HK-2 (cell line): ENCODE results near the gene UTY.
"Not testable (repeated sequence)": the region's sequence is repeated elsewhere in the genome, so short reads cannot be mapped to it uniquely, and the experiment has no call there.

Experiments used
- DNase-seq: peaks from one replicate; pipeline ENCODE4 v3.0.0-alpha.2; 2018; ENCODE audit not compliant: unreplicated experiment

UTY gene

DNA sequence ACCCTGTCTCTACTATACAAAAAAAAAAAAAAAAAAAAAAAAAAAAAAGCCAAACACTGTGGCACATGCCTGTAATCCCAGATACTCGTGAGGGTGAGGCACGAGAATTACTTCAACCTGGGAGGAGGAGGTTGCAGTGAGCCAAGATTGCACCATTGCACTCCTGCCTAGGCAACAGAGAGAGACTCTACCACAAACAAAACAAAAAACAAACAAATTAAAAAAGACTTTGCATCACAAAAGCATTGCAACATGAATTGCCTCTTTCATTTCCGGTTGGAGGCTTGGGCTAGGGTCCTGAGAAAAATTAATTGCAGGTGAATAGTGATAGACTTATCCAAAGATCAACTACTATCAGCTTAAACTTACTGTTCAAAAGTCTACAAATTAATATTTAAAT lies 180.4 kb downstream of the UTY start:
- DNase-seq: no peak

DNA sequence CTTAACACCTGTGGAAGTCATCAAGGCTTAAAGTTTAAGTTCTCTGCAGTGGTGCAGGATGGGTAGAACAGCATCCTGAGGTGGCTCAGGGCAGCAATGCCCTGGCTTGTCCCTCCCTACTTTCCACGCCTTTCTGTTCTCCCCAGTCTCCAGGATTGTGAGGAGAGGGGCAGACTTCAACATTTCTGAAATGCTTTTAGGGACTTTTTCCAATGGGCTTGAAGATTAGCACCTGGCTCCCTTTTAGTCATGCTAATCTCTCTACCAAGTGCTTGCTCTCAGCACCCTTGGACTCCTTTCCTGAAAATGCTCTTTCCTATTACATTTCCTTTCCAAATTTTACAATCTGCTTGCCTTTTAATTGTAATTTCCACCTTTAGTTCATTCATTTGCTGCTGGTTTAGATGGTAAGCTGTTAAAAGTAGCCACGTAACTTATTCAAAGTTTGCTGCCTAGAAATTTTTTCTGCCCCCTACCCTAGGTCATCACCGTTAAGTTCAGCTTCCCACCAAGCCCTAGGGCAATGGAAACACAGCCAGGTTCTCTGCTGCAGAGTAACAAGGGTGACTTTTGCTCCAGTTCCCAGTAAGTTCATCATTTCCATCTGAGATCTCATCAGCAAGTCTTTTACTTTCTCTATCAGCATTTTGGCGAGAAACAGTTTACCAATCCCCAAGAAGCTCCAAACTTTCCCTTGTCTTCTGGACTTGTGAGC lies 183.5 kb downstream of the UTY start:
- no peak for DNase-seq

DNA sequence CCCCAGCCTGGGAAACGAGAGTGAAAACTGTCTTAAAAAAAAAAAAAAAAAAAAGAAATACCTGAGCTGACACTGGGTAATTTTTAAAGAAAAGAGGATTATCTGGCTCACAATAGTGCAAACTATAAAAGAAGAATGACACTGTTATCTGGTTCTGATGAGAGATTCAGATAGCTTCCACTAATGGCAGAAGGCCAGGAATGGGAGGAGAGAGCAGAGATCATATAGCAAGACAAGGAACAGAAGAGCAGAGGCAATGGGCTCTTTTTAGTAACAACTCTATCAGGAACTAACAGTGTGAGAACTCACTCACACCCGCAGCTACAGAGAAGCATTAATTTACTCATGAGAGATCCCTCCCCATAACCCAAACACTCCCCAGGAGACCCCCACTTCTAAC lies 184.8 kb downstream of the UTY start:
- DNase-seq: no peak

DNA sequence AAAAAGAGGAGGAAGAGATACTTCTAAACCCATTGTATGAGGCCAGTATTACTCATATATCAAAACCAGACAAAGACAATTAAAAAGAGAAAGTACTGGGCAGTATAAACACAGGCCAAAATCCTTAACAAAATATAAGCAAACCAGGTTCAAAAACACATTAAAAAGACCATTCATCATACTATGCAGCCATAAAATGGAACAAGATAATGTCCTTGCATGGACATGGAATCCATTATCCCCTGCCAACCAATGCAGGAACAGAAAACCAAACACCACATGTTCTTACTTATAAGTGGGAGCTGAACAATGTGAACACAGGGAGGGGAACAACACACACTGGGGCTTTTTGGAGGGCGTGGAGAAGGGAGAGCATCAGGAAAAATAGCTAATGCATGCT lies 188.6 kb downstream of the UTY start:
- no peak for DNase-seq

DNA sequence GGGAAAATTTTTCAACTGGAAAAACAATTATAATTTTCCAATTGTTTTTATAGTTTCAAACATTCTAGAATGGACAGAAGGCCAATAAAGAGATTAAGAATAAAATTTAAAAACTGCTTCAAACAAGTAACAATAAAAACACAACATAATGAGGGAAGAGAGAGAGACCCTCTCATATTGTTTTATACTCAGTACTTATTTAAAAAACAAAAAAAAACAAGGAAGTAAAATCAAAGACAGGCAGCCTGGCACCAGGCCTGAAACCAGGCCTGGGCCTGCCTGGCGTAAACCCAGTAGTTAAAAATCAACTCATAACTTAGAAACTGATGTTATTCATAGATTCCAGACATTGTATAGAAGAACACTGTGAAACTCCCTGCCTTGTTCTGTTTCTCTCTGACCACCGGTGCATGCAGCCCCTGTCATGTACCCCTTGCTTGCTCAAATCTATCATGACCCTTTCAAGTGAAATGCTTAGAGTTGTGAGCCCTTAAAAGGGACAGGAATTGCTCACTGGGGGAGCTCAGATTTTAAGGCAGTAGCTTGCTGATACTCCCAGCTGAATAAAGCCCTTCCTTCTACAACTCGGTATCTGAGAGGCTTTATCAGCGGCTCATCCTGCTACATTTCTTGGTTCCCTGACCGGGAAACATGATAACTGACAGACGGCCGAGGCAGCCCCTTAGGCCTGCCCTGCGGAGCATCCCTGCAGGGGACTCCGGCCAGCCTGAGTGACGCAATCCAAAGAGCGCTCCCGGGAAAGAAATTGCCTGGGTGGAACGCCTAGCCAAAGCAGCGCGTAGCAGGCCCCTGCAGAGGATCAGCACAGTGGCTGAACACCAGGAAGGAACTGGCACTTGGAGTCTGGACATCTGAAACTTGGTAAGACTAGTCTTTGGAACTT lies 197.4 kb downstream of the UTY start:
- not testable (repeated sequence) for DNase-seq

DNA sequence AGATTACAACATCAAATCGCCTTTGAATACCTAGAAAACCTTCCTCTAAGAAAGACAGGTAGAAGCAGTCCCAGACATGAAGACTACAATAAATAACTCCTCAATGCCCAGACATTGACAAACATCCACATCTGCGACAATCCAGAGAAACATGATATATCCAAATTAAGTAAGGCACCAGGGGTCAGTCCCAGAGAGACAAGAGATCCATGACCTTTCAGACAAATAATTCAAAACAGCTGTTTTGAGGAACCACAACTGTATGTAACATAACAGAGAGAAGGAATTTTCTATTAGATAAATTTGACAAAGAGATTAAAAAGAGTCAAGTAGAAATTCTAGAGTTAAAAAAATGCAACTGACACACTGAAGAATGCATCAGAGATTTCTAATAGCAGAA lies 200.3 kb downstream of the UTY start:
- DNase-seq: no peak

GRCh38 chrY:13271706-13272105 lies 208.1 kb downstream of the UTY start:
- no peak for DNase-seq

DNA sequence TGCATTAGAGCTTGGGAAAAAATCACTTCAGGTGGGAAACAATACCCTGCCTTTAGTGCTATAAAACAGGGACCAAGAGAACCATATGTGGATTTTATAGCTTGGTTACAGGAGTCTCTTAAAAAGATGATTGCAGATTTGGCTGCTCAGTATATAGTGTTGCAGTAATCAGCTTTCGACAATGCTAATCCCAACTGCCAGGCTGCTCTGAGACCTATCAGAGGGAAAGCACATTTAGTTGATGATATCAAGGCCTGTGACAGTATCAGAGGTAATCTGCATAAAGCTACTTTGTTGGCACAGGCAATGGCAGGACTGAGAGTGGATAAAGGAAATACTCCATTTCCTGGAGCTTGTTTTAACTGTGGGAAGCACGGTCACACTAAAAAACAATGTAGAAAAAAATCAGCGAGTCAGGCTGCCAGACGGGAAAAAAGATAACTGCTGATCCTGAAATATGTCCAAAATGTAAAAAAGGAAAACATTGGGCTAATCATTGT lies 225.8 kb downstream of the UTY start:
- DNase-seq: not testable (repeated sequence)

- DNase-seq: no peak
Measured at GRCh38 chrY:13250421-13250820, 229.4 kb downstream of the UTY start.

DNA sequence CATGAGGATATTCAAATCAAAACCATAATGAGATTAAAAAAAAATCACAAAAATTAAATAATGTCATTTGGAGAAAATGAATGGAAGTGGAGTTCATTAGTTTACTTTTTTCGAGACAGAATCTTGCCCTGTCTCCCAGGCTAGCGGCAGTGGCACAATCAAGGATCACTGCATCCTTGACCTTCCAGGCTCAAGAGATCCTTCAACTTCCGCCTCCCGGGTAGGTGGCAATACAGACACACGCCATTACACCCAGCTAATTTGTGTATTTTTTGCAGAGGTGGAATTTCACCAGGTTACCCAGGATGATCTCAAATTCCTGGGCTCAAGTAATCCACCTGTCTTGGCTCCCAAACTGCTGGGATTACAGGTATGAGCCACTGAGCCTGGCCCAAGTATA lies 236.1 kb downstream of the UTY start:
- DNase-seq: no peak

- DNase-seq: no peak
Measured at GRCh38 chrY:13233901-13234300, 245.9 kb downstream of the UTY start.

DNA sequence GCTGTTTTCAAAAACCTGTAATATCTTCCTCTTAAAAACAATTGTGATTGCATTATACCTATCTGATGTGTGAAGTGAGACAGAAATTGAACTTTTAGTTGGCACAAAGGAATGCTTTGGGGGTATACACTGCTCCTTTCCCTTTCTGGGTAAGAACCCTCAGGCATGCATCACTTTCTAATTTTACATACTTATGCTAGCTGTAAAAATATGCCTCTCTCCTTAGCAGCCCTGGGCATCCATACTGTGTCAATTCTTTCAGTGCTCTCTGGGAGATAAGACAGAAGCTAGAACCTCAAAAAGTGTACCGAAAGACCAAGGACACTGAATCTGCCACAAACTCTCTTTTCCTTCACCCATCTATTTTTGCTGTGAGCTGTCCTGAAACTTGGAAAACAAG lies 246.7 kb downstream of the UTY start:
- no peak for DNase-seq

DNA sequence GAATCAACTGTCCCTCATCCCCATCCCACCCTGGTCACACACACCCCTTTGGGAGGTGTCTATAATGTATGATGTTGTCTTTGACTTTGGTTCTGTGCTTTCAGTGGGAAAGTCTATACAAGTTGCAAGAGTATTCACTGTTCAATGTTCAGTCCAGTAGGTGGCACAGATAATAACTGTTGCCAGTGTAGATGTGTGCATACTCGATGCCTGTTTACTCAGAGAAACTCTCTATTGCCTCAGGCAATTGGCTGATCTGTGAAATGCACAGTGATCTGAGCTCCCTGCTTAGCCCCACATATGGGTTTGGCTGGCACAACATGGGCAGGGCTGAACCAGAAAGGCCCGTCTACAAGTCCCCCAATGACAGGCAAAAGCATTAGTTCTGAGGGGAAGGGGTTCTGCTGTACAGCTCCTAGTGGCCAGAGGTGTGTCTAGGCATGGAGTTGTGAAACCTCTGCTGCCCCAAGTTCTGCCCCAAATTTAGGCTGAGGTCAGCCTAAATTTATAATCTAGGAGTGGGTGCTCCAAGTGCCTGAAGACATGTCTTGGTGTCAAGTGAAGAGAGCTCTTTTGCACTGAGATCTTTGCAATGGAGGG lies 252.4 kb downstream of the UTY start:
- DNase-seq: no peak

DNA sequence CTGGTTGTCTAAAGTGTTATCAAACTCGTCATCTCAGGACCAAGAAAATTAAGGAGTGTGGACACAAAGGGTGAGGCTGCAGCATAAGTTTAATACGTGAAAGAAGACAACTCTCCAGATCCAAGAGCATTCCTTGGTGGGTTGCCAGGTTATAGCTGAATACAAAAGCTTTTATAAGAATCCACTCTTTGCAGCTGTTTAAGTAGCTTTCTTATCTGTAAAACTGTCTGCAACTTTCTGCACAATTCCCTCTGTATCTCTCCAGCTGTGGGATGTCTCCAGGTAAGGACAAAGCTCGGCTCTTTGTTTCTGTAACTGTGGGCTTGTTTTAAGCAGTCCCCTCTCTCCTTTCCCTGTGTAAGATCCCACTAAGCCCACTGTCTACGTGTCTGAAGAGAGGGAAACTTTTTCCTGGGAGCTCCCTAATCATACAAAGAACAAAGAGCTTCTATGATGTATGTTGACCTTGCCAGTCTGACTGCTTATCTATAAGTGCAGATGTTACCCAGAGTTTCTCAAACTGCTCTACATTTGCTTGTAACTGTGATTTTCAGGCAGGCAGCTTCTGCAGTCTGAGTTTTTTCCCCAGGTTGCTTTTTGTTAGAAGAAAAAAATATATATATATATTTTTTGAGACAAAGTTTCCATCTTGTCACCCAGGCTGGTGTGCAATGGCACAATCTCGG lies 268.7 kb downstream of the UTY start:
- DNase-seq: no peak

- DNase-seq: no peak
Measured at GRCh38 chrY:13205214-13205613, 274.6 kb downstream of the UTY start.
